ENCODE results near the gene ZNF691. TPM values are rescaled to one million over a fixed set of nuclear protein-coding genes. Genes with fewer than 3 reads are reported as not detected.

ZNF691 gene
- polyA plus RNA-seq (2013) = 5.8 and 6.3 TPM in 2 replicates

GRCh38 chr1:42846257-42847110 is at the start of gene ZNF691:
ZNF691 (plus strand) TSS chr1:42846613; CDS start chr1:42849659, 3,046 bp downstream.
- Histone ChIP-seq H3K14ac (ENCODE audit: low read length) (peak within 1 kb of the TSS; percentile 84), H3K4me1 (ENCODE audit: control insufficient read depth in 1 of 2, insufficient read depth in 2 of 2, low read length in 2 of 2) (peaks cover 6 to 8% of the 10 kb centered on the region in 2 experiments), H3K4ac (ENCODE audit: low read depth, low read length) (peak within 1 kb of the TSS; percentile 77), H4K8ac (ENCODE audit: low read depth, low read length) (peak within 1 kb of the TSS; percentile 94), H3K23ac (ENCODE audit: low read length) (no peak within 1 kb of the TSS), H3K18ac (ENCODE audit: low read length) (peak within 1 kb of the TSS; percentile 65), H2AK5ac (ENCODE audit: low read length) (peak within 1 kb of the TSS; percentile 35), H3K4me2 (ENCODE audit: low read length) (peak within 1 kb of the TSS; percentile 82), H2AFZ (ENCODE audit: insufficient read depth, low read length, poor library complexity) (peak within 1 kb of the TSS; percentile 89), H3K9ac (ENCODE audit: low read length) (peak within 1 kb of the TSS; percentile 82), H2BK12ac (ENCODE audit: low read length) (no peak within 1 kb of the TSS), H3K27me3 (ENCODE audit: insufficient read depth, low read length) (no peaks in the 10 kb centered on the region), H3K9me3 (ENCODE audit: insufficient read depth, low read depth, low read length) (peaks cover 3% of the 10 kb centered on the region), H2BK120ac (ENCODE audit: insufficient read depth, low read length, poor library complexity) (peak within 1 kb of the TSS; percentile 31), H3K79me1 (ENCODE audit: low read length) (peaks cover 5% of the 10 kb centered on the region), H3K27ac (ENCODE audit: low read depth, low read length) (no peak within 1 kb of the TSS), H4K91ac (ENCODE audit: low read depth, low read length) (peak within 1 kb of the TSS; percentile 67), H3K79me2 (ENCODE audit: control insufficient read depth, insufficient read depth, low read length, poor library complexity) (peaks cover 7% of the 10 kb centered on the region), H2BK5ac (ENCODE audit: low read depth, low read length, poor library complexity) (peak within 1 kb of the TSS; percentile 12), H4K12ac (ENCODE audit: low read depth, low read length) (peak within 1 kb of the TSS; percentile 64), H3K4me3 (ENCODE audit: low read depth, low read length) (peak within 1 kb of the TSS; percentile 88), H3K36me3 (ENCODE audit: control insufficient read depth in 1 of 2, insufficient read depth in 2 of 2, low read length in 2 of 2) (peaks cover 7 to 13% of the 10 kb centered on the region in 2 experiments)
- WGBS (ENCODE audit: extremely low coverage, insufficient coverage, insufficient read length) = no CpG with 5 or more reads among the region's 50 CpGs
- peak; percentile 94 to 98 for DNase-seq

- H3K79me2 ChIP-seq (ENCODE audit: control insufficient read depth, insufficient read depth, low read length, poor library complexity) = no peaks in the 10 kb centered on the region
- no peak overlapping the region for H3K4me2 ChIP-seq (ENCODE audit: low read length)
- no peak overlapping the region for H2AFZ ChIP-seq (ENCODE audit: insufficient read depth, low read length, poor library complexity)
- no peak overlapping the region for H3K23ac ChIP-seq (ENCODE audit: low read length)
- no peak overlapping the region for H2BK12ac ChIP-seq (ENCODE audit: low read length)
- WGBS (ENCODE audit: extremely low coverage, insufficient coverage, insufficient read length) = no CpG with 5 or more reads among the region's 3 CpGs
- H3K4me3 ChIP-seq (ENCODE audit: low read depth, low read length) = no peak overlapping the region
- H3K9me3 ChIP-seq (ENCODE audit: insufficient read depth, low read depth, low read length) = peaks cover 1% of the 10 kb centered on the region
- no peak overlapping the region for H3K14ac ChIP-seq (ENCODE audit: low read length)
- H3K79me1 ChIP-seq (ENCODE audit: low read length) = no peaks in the 10 kb centered on the region
- H3K27ac ChIP-seq (ENCODE audit: low read depth, low read length) = no peak overlapping the region
- no peak overlapping the region for H4K8ac ChIP-seq (ENCODE audit: low read depth, low read length)
- no peak overlapping the region for H4K91ac ChIP-seq (ENCODE audit: low read depth, low read length)
- no peaks in the 10 kb centered on the region for H3K27me3 ChIP-seq (ENCODE audit: insufficient read depth, low read length)
- no peak overlapping the region for H2BK5ac ChIP-seq (ENCODE audit: low read depth, low read length, poor library complexity)
- no peak overlapping the region for H3K4ac ChIP-seq (ENCODE audit: low read depth, low read length)
- no peaks in the 10 kb centered on the region for H3K36me3 ChIP-seq (ENCODE audit: control insufficient read depth in 1 of 2, insufficient read depth in 2 of 2, low read length in 2 of 2)
- peaks cover 3 to 5% of the 10 kb centered on the region in 2 experiments for H3K4me1 ChIP-seq (ENCODE audit: control insufficient read depth in 1 of 2, insufficient read depth in 2 of 2, low read length in 2 of 2)
- DNase-seq = no peak
- no peak overlapping the region for H4K12ac ChIP-seq (ENCODE audit: low read depth, low read length)
- H2AK5ac ChIP-seq (ENCODE audit: low read length) = no peak overlapping the region
- no peak overlapping the region for H3K18ac ChIP-seq (ENCODE audit: low read length)
- H3K9ac ChIP-seq (ENCODE audit: low read length) = no peak overlapping the region
- no peak overlapping the region for H2BK120ac ChIP-seq (ENCODE audit: insufficient read depth, low read length, poor library complexity)
Observed at GRCh38 chr1:42797414-42797813, 49.0 kb upstream of the ZNF691 start.

- Histone ChIP-seq H4K12ac (ENCODE audit: low read depth, low read length) (no peak overlapping the region), H3K9me3 (ENCODE audit: insufficient read depth, low read depth, low read length) (peaks cover 1% of the 10 kb centered on the region), H3K79me1 (ENCODE audit: low read length) (no peaks in the 10 kb centered on the region), H4K91ac (ENCODE audit: low read depth, low read length) (no peak overlapping the region), H3K4ac (ENCODE audit: low read depth, low read length) (no peak overlapping the region), H3K4me2 (ENCODE audit: low read length) (no peak overlapping the region), H3K27me3 (ENCODE audit: insufficient read depth, low read length) (no peaks in the 10 kb centered on the region), H2BK120ac (ENCODE audit: insufficient read depth, low read length, poor library complexity) (no peak overlapping the region), H3K14ac (ENCODE audit: low read length) (no peak overlapping the region), H3K27ac (ENCODE audit: low read depth, low read length) (no peak overlapping the region), H3K4me3 (ENCODE audit: low read depth, low read length) (no peak overlapping the region), H2BK5ac (ENCODE audit: low read depth, low read length, poor library complexity) (no peak overlapping the region), H2AK5ac (ENCODE audit: low read length) (no peak overlapping the region), H4K8ac (ENCODE audit: low read depth, low read length) (no peak overlapping the region), H3K23ac (ENCODE audit: low read length) (no peak overlapping the region), H3K4me1 (ENCODE audit: control insufficient read depth in 1 of 2, insufficient read depth in 2 of 2, low read length in 2 of 2) (peaks cover 3 to 5% of the 10 kb centered on the region in 2 experiments), H3K79me2 (ENCODE audit: control insufficient read depth, insufficient read depth, low read length, poor library complexity) (no peaks in the 10 kb centered on the region), H3K18ac (ENCODE audit: low read length) (no peak overlapping the region), H3K36me3 (ENCODE audit: control insufficient read depth in 1 of 2, insufficient read depth in 2 of 2, low read length in 2 of 2) (no peaks in the 10 kb centered on the region), H2AFZ (ENCODE audit: insufficient read depth, low read length, poor library complexity) (no peak overlapping the region), H3K9ac (ENCODE audit: low read length) (no peak overlapping the region), H2BK12ac (ENCODE audit: low read length) (no peak overlapping the region)
- no CpG with 5 or more reads among the region's 5 CpGs for WGBS (ENCODE audit: extremely low coverage, insufficient coverage, insufficient read length)
- no peak for DNase-seq
Observed at GRCh38 chr1:42797979-42798378, 48.4 kb upstream of the ZNF691 start.

GRCh38 chr1:42801832-42802473 is 44.5 kb upstream of the ZNF691 start:
- H3K18ac ChIP-seq (ENCODE audit: low read length) = no peak overlapping the region
- H3K9ac ChIP-seq (ENCODE audit: low read length) = no peak overlapping the region
- H3K23ac ChIP-seq (ENCODE audit: low read length) = no peak overlapping the region
- no peak overlapping the region for H2BK5ac ChIP-seq (ENCODE audit: low read depth, low read length, poor library complexity)
- H3K36me3 ChIP-seq (ENCODE audit: control insufficient read depth in 1 of 2, insufficient read depth in 2 of 2, low read length in 2 of 2) = peaks cover 0 to 2% of the 10 kb centered on the region in 2 experiments
- H4K8ac ChIP-seq (ENCODE audit: low read depth, low read length) = no peak overlapping the region
- no peak overlapping the region for H4K91ac ChIP-seq (ENCODE audit: low read depth, low read length)
- no peaks in the 10 kb centered on the region for H3K79me2 ChIP-seq (ENCODE audit: control insufficient read depth, insufficient read depth, low read length, poor library complexity)
- no peak overlapping the region for H2BK120ac ChIP-seq (ENCODE audit: insufficient read depth, low read length, poor library complexity)
- peaks cover 0 to 6% of the 10 kb centered on the region in 2 experiments for H3K4me1 ChIP-seq (ENCODE audit: control insufficient read depth in 1 of 2, insufficient read depth in 2 of 2, low read length in 2 of 2)
- H2AK5ac ChIP-seq (ENCODE audit: low read length) = no peak overlapping the region
- peak; percentile 19 to 64 for DNase-seq
- no peaks in the 10 kb centered on the region for H3K9me3 ChIP-seq (ENCODE audit: insufficient read depth, low read depth, low read length)
- no peak overlapping the region for H3K27ac ChIP-seq (ENCODE audit: low read depth, low read length)
- H2BK12ac ChIP-seq (ENCODE audit: low read length) = no peak overlapping the region
- H4K12ac ChIP-seq (ENCODE audit: low read depth, low read length) = no peak overlapping the region
- no peak overlapping the region for H2AFZ ChIP-seq (ENCODE audit: insufficient read depth, low read length, poor library complexity)
- no peaks in the 10 kb centered on the region for H3K27me3 ChIP-seq (ENCODE audit: insufficient read depth, low read length)
- no peak overlapping the region for H3K14ac ChIP-seq (ENCODE audit: low read length)
- no CpG with 5 or more reads among the region's 8 CpGs for WGBS (ENCODE audit: extremely low coverage, insufficient coverage, insufficient read length)
- H3K4me2 ChIP-seq (ENCODE audit: low read length) = no peak overlapping the region
- no peak overlapping the region for H3K4ac ChIP-seq (ENCODE audit: low read depth, low read length)
- no peaks in the 10 kb centered on the region for H3K79me1 ChIP-seq (ENCODE audit: low read length)
- H3K4me3 ChIP-seq (ENCODE audit: low read depth, low read length) = no peak overlapping the region
